Memory B cell (primary cell): Measurements from ENCODE around the gene ZBTB9.

Source experiments
- ATAC-seq: fragments of 150-1000 bp; cut with Tn5 transposase; 2 replicates; pipeline ENCODE4 v1.10.0; 2021; ENCODE audit warnings: low read depth, mild to moderate bottlenecking, moderate library complexity
- DNase-seq, 2 donors: peaks; one replicate each; pipeline ENCODE4 v3.0.0; 2022; ENCODE audit warnings: low spot score in 2 of 2
- H3K27ac Mint-ChIP-seq: one replicate; pipeline ENCODE4 v1.8.0; 2022; ENCODE audit warnings: mild to moderate bottlenecking, moderate library complexity, mixed read lengths
- H3K27me3 Mint-ChIP-seq: one replicate; pipeline ENCODE4 v1.8.0; 2022; ENCODE audit warnings: mixed read lengths
- H3K36me3 Mint-ChIP-seq: one replicate; pipeline ENCODE4 v1.8.0; 2022; ENCODE audit warnings: mild to moderate bottlenecking, mixed read lengths
- H3K4me1 Mint-ChIP-seq: one replicate; pipeline ENCODE4 v1.8.0; 2022; ENCODE audit warnings: mixed read lengths
- H3K4me3 Mint-ChIP-seq: one replicate; pipeline ENCODE4 v1.8.0; 2022; ENCODE audit warnings: mild to moderate bottlenecking, moderate library complexity, mixed read lengths
- H3K9me3 Mint-ChIP-seq: one replicate; pipeline ENCODE4 v1.8.0; 2022; ENCODE audit warnings: mixed read lengths

The ZBTB9 gene, protein sequence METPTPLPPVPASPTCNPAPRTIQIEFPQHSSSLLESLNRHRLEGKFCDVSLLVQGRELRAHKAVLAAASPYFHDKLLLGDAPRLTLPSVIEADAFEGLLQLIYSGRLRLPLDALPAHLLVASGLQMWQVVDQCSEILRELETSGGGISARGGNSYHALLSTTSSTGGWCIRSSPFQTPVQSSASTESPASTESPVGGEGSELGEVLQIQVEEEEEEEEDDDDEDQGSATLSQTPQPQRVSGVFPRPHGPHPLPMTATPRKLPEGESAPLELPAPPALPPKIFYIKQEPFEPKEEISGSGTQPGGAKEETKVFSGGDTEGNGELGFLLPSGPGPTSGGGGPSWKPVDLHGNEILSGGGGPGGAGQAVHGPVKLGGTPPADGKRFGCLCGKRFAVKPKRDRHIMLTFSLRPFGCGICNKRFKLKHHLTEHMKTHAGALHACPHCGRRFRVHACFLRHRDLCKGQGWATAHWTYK

GRCh38 chr6:33454009-33454946, at the start of gene ZBTB9:
TSS of gene ZBTB9 (plus strand) at chr6:33454576. CDS start at chr6:33455101, 525 bp downstream.
- Mint-ChIP-seq H3K36me3 (peaks cover 9% of the 10 kb centered on the region), H3K4me3 (peak within 1 kb of the TSS; percentile 98), H3K9me3 (no peaks in the 10 kb centered on the region), H3K4me1 (peaks cover 22% of the 10 kb centered on the region), H3K27ac (peak within 1 kb of the TSS; percentile 94), H3K27me3 (no peaks in the 10 kb centered on the region)
- peak; percentile 99 for ATAC-seq
- peak; percentile 84 to 85 for DNase-seq

DNA sequence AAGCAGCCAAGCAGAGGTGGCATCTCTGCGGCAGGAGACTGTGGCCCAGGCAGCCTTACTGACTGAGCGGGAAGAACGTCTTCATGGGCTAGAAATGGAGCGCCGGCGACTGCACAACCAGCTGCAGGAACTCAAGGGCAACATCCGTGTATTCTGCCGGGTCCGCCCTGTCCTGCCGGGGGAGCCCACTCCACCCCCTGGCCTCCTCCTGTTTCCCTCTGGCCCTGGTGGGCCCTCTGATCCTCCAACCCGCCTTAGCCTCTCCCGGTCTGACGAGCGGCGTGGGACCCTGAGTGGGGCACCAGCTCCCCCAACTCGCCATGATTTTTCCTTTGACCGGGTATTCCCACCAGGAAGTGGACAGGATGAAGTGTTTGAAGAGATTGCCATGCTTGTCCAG, 49.5 kb upstream of the ZBTB9 start:
- Mint-ChIP-seq H3K27ac (peak overlapping the region; percentile 54), H3K4me3 (no peak overlapping the region), H3K4me1 (peaks cover 15% of the 10 kb centered on the region), H3K36me3 (no peaks in the 10 kb centered on the region), H3K9me3 (no peaks in the 10 kb centered on the region), H3K27me3 (no peaks in the 10 kb centered on the region)
- no peak for ATAC-seq
- DNase-seq: no peak

DNA sequence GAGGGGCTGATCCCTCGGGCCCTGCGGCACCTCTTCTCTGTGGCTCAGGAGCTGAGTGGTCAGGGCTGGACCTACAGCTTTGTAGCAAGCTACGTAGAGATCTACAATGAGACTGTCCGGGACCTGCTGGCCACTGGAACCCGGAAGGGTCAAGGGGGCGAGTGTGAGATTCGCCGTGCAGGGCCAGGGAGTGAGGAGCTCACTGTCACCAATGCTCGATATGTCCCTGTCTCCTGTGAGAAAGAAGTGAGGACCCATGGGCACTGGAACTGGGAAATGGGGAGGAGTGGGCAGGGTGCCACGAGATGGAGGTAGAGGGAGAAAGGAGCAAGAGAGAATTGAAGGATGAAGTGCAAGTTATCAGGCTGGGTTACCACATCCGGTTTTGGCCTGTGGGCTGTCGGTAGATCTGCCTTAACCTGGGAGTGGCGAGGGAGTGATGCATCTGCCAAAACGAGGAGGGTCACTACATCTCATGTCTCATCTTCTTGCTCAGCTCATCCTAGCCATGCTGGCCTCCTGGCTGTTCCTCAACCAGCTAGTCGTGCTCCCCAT, 48.9 kb upstream of the ZBTB9 start:
- peak overlapping the region; percentile 54 for H3K27ac Mint-ChIP-seq
- H3K36me3 Mint-ChIP-seq: no peaks in the 10 kb centered on the region
- DNase-seq: no peak
- H3K4me1 Mint-ChIP-seq: peaks cover 18% of the 10 kb centered on the region
- H3K27me3 Mint-ChIP-seq: no peaks in the 10 kb centered on the region
- H3K9me3 Mint-ChIP-seq: no peaks in the 10 kb centered on the region
- ATAC-seq: no peak
- H3K4me3 Mint-ChIP-seq: no peak overlapping the region

DNA sequence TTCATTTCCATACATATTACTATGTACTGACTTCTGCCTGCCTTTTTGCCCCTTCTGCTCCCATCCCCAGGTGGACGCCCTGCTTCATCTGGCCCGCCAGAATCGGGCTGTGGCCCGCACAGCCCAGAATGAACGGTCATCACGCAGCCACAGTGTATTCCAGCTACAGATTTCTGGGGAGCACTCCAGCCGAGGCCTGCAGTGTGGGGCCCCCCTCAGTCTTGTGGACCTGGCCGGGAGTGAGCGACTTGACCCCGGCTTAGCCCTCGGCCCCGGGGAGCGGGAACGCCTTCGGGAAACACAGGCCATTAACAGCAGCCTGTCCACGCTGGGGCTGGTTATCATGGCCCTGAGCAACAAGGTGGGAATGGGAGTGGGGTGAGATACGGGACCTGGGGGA, 48.2 kb upstream of the ZBTB9 start:
- no peaks in the 10 kb centered on the region for H3K36me3 Mint-ChIP-seq
- DNase-seq (no peak), ATAC-seq (no peak)
- H3K4me1 Mint-ChIP-seq: peaks cover 18% of the 10 kb centered on the region
- H3K4me3 Mint-ChIP-seq: no peak overlapping the region
- no peaks in the 10 kb centered on the region for H3K9me3 Mint-ChIP-seq
- no peaks in the 10 kb centered on the region for H3K27me3 Mint-ChIP-seq
- no peak overlapping the region for H3K27ac Mint-ChIP-seq

GRCh38 chr6:33407132-33407718, 47.2 kb upstream of the ZBTB9 start:
- H3K4me3 Mint-ChIP-seq: no peak overlapping the region
- no peaks in the 10 kb centered on the region for H3K9me3 Mint-ChIP-seq
- no peak for DNase-seq
- no peak for ATAC-seq
- H3K4me1 Mint-ChIP-seq: peaks cover 21% of the 10 kb centered on the region
- H3K27me3 Mint-ChIP-seq: no peaks in the 10 kb centered on the region
- H3K27ac Mint-ChIP-seq: no peak overlapping the region
- H3K36me3 Mint-ChIP-seq: no peaks in the 10 kb centered on the region

GRCh38 chr6:33410050-33410710, 44.2 kb upstream of the ZBTB9 start:
- Mint-ChIP-seq H3K27me3 (no peaks in the 10 kb centered on the region), H3K27ac (peak overlapping the region; percentile 98), H3K4me3 (peak overlapping the region; percentile 96), H3K4me1 (peaks cover 41% of the 10 kb centered on the region), H3K36me3 (peaks cover 17% of the 10 kb centered on the region), H3K9me3 (no peaks in the 10 kb centered on the region)
- ATAC-seq: peak; percentile 74
- peak; percentile 91 to 97 for DNase-seq

- DNase-seq: peak; percentile 89 to 93
- peak; percentile 66 for ATAC-seq
Measured at GRCh38 chr6:33410711-33411631, 43.4 kb upstream of the ZBTB9 start, which contains the start of gene PHF1. TSS of gene PHF1 (plus strand) at chr6:33411014. CDS start at chr6:33412264, 1,250 bp downstream.

GRCh38 chr6:33411632-33412005, 42.8 kb upstream of the ZBTB9 start:
- DNase-seq: no peak

More at GRCh38 chr6:33410711-33411631, 43.4 kb upstream of the ZBTB9 start, which contains the start of gene PHF1:
- Mint-ChIP-seq H3K27ac (peak within 1 kb of the TSS; percentile 98), H3K27me3 (no peaks in the 10 kb centered on the region), H3K4me3 (peak within 1 kb of the TSS; percentile 96), H3K36me3 (peaks cover 22% of the 10 kb centered on the region), H3K4me1 (peaks cover 43% of the 10 kb centered on the region), H3K9me3 (no peaks in the 10 kb centered on the region)

GRCh38 chr6:33412140-33413009, 42.0 kb upstream of the ZBTB9 start:
- H3K27me3 Mint-ChIP-seq: no peaks in the 10 kb centered on the region
- peak overlapping the region; percentile 96 for H3K4me3 Mint-ChIP-seq
- ATAC-seq (no peak), DNase-seq (no peak)
- H3K27ac Mint-ChIP-seq: peak overlapping the region; percentile 98
- no peaks in the 10 kb centered on the region for H3K9me3 Mint-ChIP-seq
- H3K4me1 Mint-ChIP-seq: peaks cover 54% of the 10 kb centered on the region
- H3K36me3 Mint-ChIP-seq: peaks cover 22% of the 10 kb centered on the region

More at GRCh38 chr6:33411632-33412005, 42.8 kb upstream of the ZBTB9 start:
- Mint-ChIP-seq H3K4me1 (peaks cover 49% of the 10 kb centered on the region), H3K9me3 (no peaks in the 10 kb centered on the region), H3K27ac (peak overlapping the region; percentile 98), H3K27me3 (no peaks in the 10 kb centered on the region), H3K36me3 (peaks cover 22% of the 10 kb centered on the region), H3K4me3 (peak overlapping the region; percentile 96)
- ATAC-seq: no peak

DNA sequence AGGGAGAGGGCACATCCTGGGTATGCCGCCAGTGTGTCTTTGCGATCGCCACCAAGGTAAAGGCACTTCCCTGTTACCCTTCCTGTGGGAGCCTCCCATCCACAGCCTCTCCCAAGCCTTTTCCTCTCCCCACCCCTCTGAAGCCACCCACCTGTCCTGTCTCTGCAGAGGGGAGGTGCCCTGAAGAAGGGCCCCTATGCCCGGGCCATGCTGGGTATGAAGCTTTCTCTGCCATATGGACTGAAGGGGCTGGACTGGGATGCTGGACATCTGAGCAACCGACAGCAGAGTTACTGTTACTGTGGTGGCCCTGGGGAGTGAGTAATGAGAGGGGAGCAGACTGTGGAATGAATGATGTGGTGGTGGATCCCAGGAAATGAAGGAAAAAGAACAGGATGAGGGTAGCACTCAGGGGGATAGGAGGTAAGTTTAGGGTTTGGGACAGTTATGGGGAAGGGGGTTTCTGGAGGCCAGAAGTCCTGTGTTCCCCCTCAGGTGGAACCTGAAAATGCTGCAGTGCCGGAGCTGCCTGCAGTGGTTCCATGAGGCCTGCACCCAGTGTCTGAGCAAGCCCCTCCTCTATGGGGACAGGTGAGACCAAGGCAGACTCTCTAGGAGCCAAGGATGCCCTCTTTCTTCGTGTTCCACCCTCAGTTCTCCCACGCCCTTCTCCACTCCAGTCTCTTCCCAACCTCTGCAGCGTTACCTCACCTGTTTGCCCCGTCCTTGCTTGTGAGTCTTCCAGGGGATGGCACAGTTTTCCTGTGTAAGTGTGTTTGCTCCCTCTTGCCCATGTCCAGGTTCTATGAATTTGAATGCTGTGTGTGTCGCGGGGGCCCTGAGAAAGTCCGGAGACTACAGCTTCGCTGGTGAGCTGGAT, 40.9 kb upstream of the ZBTB9 start:
- ATAC-seq: no peak
- Mint-ChIP-seq H3K4me1 (peaks cover 58% of the 10 kb centered on the region), H3K9me3 (no peaks in the 10 kb centered on the region), H3K36me3 (peaks cover 22% of the 10 kb centered on the region), H3K27me3 (no peaks in the 10 kb centered on the region), H3K27ac (peak overlapping the region; percentile 92), H3K4me3 (peak overlapping the region; percentile 27)
- DNase-seq: no peak
